ENCODE measurements around the gene INTS13. TPM values are rescaled to one million over a fixed set of nuclear protein-coding genes. Genes with fewer than 3 reads are reported as not detected.

INTS13 gene
- total and polyA plus RNA-seq, 2 of the 8 experiments (the other 6 are each of a cell fraction or from before 2014, with no cell fraction given), result 20.5 to 58.2 TPM

DNA sequence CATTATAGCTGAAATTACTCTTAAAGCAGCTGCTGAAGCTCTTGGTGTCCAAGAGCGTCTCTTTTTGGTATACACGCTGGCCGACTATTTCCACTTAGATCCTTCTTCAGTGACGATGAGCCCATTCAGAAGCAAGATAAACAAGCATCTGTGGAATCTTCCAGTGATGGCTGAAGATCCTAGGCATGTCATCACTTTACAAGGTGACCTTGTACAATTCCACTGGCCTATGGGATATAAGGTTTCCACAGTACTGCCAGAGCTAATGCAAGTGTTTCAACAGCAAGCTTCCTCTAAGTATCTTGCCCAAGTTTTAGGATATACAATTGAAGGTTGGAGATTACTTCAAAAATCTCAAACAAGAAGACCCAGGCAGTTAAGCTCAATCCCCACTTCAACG is 47.0 kb downstream of the INTS13 start:
- H2BK12ac ChIP-seq (ENCODE audit: low read depth, low read length), result no peak overlapping the region
- H3K23ac ChIP-seq (ENCODE audit: insufficient read length), result no peak overlapping the region
- H4K91ac ChIP-seq (replicated peaks; ENCODE audit: insufficient read length, low read length), result no peak overlapping the region
- H2AFZ ChIP-seq (ENCODE audit: low read length), result no peak overlapping the region
- no peak overlapping the region for H3K4ac ChIP-seq (replicated peaks; ENCODE audit: insufficient read length, low read depth, low read length)
- no peak overlapping the region for H2AK5ac ChIP-seq (ENCODE audit: low read depth, low read length)
- WGBS, 2 experiments (ENCODE audit: extremely low coverage in 1 of 2, insufficient coverage in 1 of 2, insufficient read length in 1 of 2, insufficient replicate concordance in 2 of 2, low coverage in 1 of 2, low lambda C conversion rate in 2 of 2, missing lambda C conversion rate in 1 of 2), result 87% methylated on average over 5 of the region's 5 CpGs; no CpG with 5 or more reads in 1 of the 2 experiments
- H2BK20ac ChIP-seq (ENCODE audit: low read length), result no peak overlapping the region
- ChIA-PET POLR2A (ENCODE audit: partially characterized antibody) (no interaction called here), CTCF (ENCODE audit: partially characterized antibody) (interaction anchor here (1.5 kb wide), 1 partner anchor 58 kb away, joined by 4 read pairs; the partner anchor contains the start of gene ITPR2)
- no peaks in the 10 kb centered on the region for H3K9me3 ChIP-seq (ENCODE audit: insufficient read depth in 2 of 2, low read depth in 1 of 2, low read length in 1 of 2)
- H3K4me2 ChIP-seq (ENCODE audit: insufficient read depth in 1 of 2, low read depth in 2 of 2, low read length in 2 of 2), result no peak overlapping the region
- no peaks in the 10 kb centered on the region for H3K27me3 ChIP-seq (replicated peaks in 1 of 4; ENCODE audit: control insufficient read depth in 3 of 4, extremely low read depth in 1 of 4, insufficient read depth in 3 of 4, low read length in 3 of 4)
- no peak overlapping the region for H4K8ac ChIP-seq (ENCODE audit: extremely low read depth, insufficient read depth, low read length)
- H3K36me3 ChIP-seq (ENCODE audit: control insufficient read depth in 2 of 4, insufficient read depth in 4 of 4, low read length in 3 of 4), result no peaks in the 10 kb centered on the region
- no peak overlapping the region for H2BK5ac ChIP-seq (ENCODE audit: low read depth, low read length)
- no peak overlapping the region for H2BK120ac ChIP-seq (replicated peaks; ENCODE audit: low read depth, low read length)
- H3K4me1 ChIP-seq (replicated peaks in 1 of 4; ENCODE audit: control insufficient read depth in 3 of 4, insufficient read depth in 4 of 4, low read length in 3 of 4), result no peaks in the 10 kb centered on the region
- no peak overlapping the region for H3K27ac ChIP-seq (ENCODE audit: low read depth, low read length)
- no peak overlapping the region for H2BK15ac ChIP-seq (ENCODE audit: low read length)
- H3K23me2 ChIP-seq (ENCODE audit: low read depth, low read length), result no peaks in the 10 kb centered on the region
- H3K79me1 ChIP-seq (ENCODE audit: low read depth, low read length), result no peaks in the 10 kb centered on the region
- H3K14ac ChIP-seq (ENCODE audit: insufficient read length), result no peak overlapping the region
- H4K20me1 ChIP-seq (replicated peaks in 1 of 2; ENCODE audit: control insufficient read depth in 1 of 2, insufficient read depth in 2 of 2, low read length in 2 of 2), result no peaks in the 10 kb centered on the region
- DNase-seq (ENCODE audit: low read depth in 1 of 2, low spot score in 2 of 2) (no peak), FAIRE-seq (no peak)
- H3K56ac ChIP-seq (replicated peaks; ENCODE audit: insufficient read length, low read depth, low read length), result no peak overlapping the region
- H4K5ac ChIP-seq (ENCODE audit: insufficient read length, low read depth, low read length), result no peak overlapping the region
- no peak overlapping the region for H3K18ac ChIP-seq (ENCODE audit: extremely low read depth, low read length)
- no peak overlapping the region for H3K9ac ChIP-seq (replicated peaks in 1 of 4; ENCODE audit: extremely low read depth in 1 of 4, low read depth in 3 of 4, low read length in 3 of 4)
- no peaks in the 10 kb centered on the region for H3K79me2 ChIP-seq (ENCODE audit: control insufficient read depth in 1 of 2, insufficient read depth in 2 of 2, low read length in 2 of 2)
- no peak overlapping the region for H3K4me3 ChIP-seq (ENCODE audit: extremely low read depth in 1 of 4, insufficient read depth in 2 of 4, low read depth in 3 of 4, low read length in 4 of 4)
- TF ChIP-seq TBP (IDR thresholded peaks at IDR 0.05; ENCODE audit: low read depth, low read length) (no peak), JUND (IDR thresholded peaks at IDR 0.05; ENCODE audit: low read length) (no peak), ASH2L (IDR thresholded peaks at IDR 0.05; ENCODE audit: low read length) (no peak), E2F6 (IDR thresholded peaks at IDR 0.05) (no peak), NANOG (IDR thresholded peaks at IDR 0.05; ENCODE audit: insufficient read depth, low read depth, low read length, poor library complexity, severe bottlenecking) (no peak), KDM5A (IDR thresholded peaks at IDR 0.05; ENCODE audit: low read length) (no peak), CBX5 (IDR thresholded peaks at IDR 0.05; ENCODE audit: low read depth, low read length) (no peak), KDM1A (IDR thresholded peaks at IDR 0.05; ENCODE audit: borderline replicate concordance, low read length) (no peak)
